Spleen (tissue), 7 donors: ENCODE results near the gene LDLRAD1.

Source experiments
- CTCF ChIP-seq, 11 experiments: fragments of 200-600 bp in 7 of 11; fragments of 450-650 bp in 4 of 11; sonication (generic) in 4 of 11; IDR thresholded peaks in 8 of 11; conservative IDR thresholded peaks in 3 of 11; 1 replicate in 7 of 11; 2 replicates in 4 of 11; pipeline versions ENCODE4 v1.4.0 to v1.8.0; 2016 to 2021; ENCODE audit warnings: antibody characterized with exemption in 11 of 11, inconsistent platforms in 4 of 11, mild to moderate bottlenecking in 1 of 11
- POLR2A ChIP-seq, 3 donors: fragments of 450-650 bp; IDR thresholded peaks; one replicate each; pipeline ENCODE4 v1.5.1; 2017; ENCODE audit warnings: antibody characterized with exemption in 3 of 3, mild to moderate bottlenecking in 1 of 3
- donor health status: DM: no; HTN: no; CAD: no; lungs with moderate emphysema.
- donor health status: DM: no; HTN: no; CAD: no.
- donor health status: DM: no; HTN: no; CAD: no.

- no peak for TF ChIP-seq POLR2A (IDR thresholded peaks at IDR 0.05)
- TF ChIP-seq CTCF (IDR thresholded peaks at IDR 0.05 in 8 of 11, conservative IDR thresholded peaks at IDR 0.05 in 3 of 11): no peak
Measured at GRCh38 chr1:54008876-54009275, 9.1 kb downstream of the LDLRAD1 start.
